Hepatocyte (in vitro differentiated cells): ENCODE measurements around the gene STN1. TPM values are rescaled to one million over a fixed set of nuclear protein-coding genes. Genes with fewer than 3 reads are reported as not detected.
A peak's percentile ranks its signal among the peaks of the same experiment; 100 is the strongest.

Source experiments
- DNase-seq: peaks from one replicate; pipeline ENCODE4 v3.0.0-alpha.2; 2016; ENCODE audit warnings: low spot score
- H2AFZ ChIP-seq: fragments of 200-600 bp; sonication (generic); 2 replicates; pipeline ENCODE4 v1.6.0; 2016; ENCODE audit warnings: antibody characterized with exemption, mild to moderate bottlenecking
- H3K27ac ChIP-seq: fragments of 200-600 bp; sonication (generic); 2 replicates; pipeline ENCODE4 v1.5.1; 2016; ENCODE audit warnings: mild to moderate bottlenecking
- H3K27me3 ChIP-seq: fragments of 200-600 bp; sonication (generic); 2 replicates; pipeline ENCODE4 v1.6.1; 2016
- H3K36me3 ChIP-seq: fragments of 200-600 bp; sonication (generic); replicated peaks from 2 replicates; pipeline ENCODE4 v1.5.1; 2016; ENCODE audit warnings: low read depth; ENCODE audit not compliant: insufficient read depth
- H3K4me1 ChIP-seq: fragments of 200-600 bp; sonication (generic); 2 replicates; pipeline ENCODE4 v1.5.1; 2016; ENCODE audit warnings: mild to moderate bottlenecking, moderate library complexity; ENCODE audit not compliant: insufficient read depth
- H3K4me2 ChIP-seq: fragments of 200-600 bp; sonication (generic); 2 replicates; pipeline ENCODE4 v1.6.0; 2016
- H3K4me3 ChIP-seq: fragments of 200-600 bp; sonication (generic); 2 replicates; pipeline ENCODE4 v1.5.1; 2016; ENCODE audit warnings: mild to moderate bottlenecking
- H3K79me2 ChIP-seq: fragments of 200-600 bp; sonication (generic); 2 replicates; pipeline ENCODE4 v1.6.0; 2017; ENCODE audit warnings: mild to moderate bottlenecking
- H3K9me2 ChIP-seq: fragments of 200-600 bp; sonication (generic); replicated peaks from 2 replicates; pipeline ENCODE4 v1.6.0; 2017; ENCODE audit warnings: mild to moderate bottlenecking; ENCODE audit not compliant: insufficient read depth
- H3K9me3 ChIP-seq: fragments of 200-600 bp; sonication (generic); 2 replicates; pipeline ENCODE4 v1.5.1; 2016; ENCODE audit warnings: low read depth, mild to moderate bottlenecking
- H4K20me1 ChIP-seq: fragments of 200-600 bp; sonication (generic); 2 replicates; pipeline ENCODE4 v1.6.0; 2016; ENCODE audit warnings: mild to moderate bottlenecking; ENCODE audit not compliant: insufficient read depth, poor library complexity, severe bottlenecking
- EZH2 ChIP-seq: fragments of 200-600 bp; sonication (generic); IDR thresholded peaks from 2 replicates; pipeline ENCODE4 v1.6.1; 2016; ENCODE audit warnings: antibody characterized with exemption, mild to moderate bottlenecking, borderline replicate concordance
- EZH2phosphoT487 ChIP-seq: fragments of 200-600 bp; sonication (generic); IDR thresholded peaks from one replicate; pipeline ENCODE4 v1.6.1; 2018; ENCODE audit warnings: antibody characterized with exemption, mild to moderate bottlenecking, low read depth, moderate library complexity; ENCODE audit not compliant: unreplicated experiment, severe bottlenecking
- WGBS: methylation state at CpG from one replicate; pipeline ENCODE4 v1.1.6; 2016; ENCODE audit warnings: low lambda C conversion rate; ENCODE audit errors: missing lambda C conversion rate; 5-methylcytosine and 5-hydroxymethylcytosine counted together
- polyA plus RNA-seq: library from polyadenylated mRNA; unstranded; fragments of >200 nt; fragmentation: Nextera tagmentation; extraction: Ambion mirVana; gene quantifications from 2 replicates; pipeline ENCODE4 v1.2.1, GENCODE V29; 2016
- total RNA-seq: library from RNA; depleted of rRNA; stranded (reverse); fragments of >200 nt; gene quantifications from 2 replicates; pipeline ENCODE4 v1.2.3, GENCODE V29; 2014
- TF ChIP-seq, protein P1 (sequence below): fragments of 200-600 bp; sonication (generic); IDR thresholded peaks from 2 replicates; pipeline ENCODE4 v1.5.1; 2016; ENCODE audit warnings: antibody characterized with exemption, mild to moderate bottlenecking; ENCODE audit not compliant: poor library complexity

Gene STN1
- total and polyA plus RNA-seq, 2 experiments from 2014 or later, result 20.1 to 20.2 TPM

- H3K27ac ChIP-seq, result peak overlapping the region; percentile 97
- TF ChIP-seq, protein P1, sequence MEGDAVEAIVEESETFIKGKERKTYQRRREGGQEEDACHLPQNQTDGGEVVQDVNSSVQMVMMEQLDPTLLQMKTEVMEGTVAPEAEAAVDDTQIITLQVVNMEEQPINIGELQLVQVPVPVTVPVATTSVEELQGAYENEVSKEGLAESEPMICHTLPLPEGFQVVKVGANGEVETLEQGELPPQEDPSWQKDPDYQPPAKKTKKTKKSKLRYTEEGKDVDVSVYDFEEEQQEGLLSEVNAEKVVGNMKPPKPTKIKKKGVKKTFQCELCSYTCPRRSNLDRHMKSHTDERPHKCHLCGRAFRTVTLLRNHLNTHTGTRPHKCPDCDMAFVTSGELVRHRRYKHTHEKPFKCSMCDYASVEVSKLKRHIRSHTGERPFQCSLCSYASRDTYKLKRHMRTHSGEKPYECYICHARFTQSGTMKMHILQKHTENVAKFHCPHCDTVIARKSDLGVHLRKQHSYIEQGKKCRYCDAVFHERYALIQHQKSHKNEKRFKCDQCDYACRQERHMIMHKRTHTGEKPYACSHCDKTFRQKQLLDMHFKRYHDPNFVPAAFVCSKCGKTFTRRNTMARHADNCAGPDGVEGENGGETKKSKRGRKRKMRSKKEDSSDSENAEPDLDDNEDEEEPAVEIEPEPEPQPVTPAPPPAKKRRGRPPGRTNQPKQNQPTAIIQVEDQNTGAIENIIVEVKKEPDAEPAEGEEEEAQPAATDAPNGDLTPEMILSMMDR, result peak; percentile 94
- no peak for TF ChIP-seq EZH2phosphoT487
- TF ChIP-seq EZH2, result no peak
- H3K27me3 ChIP-seq, result no peaks in the 10 kb centered on the region
- no peaks in the 10 kb centered on the region for H3K36me3 ChIP-seq
- peak; percentile 88 for DNase-seq
- no peak overlapping the region for H3K4me3 ChIP-seq
- H3K9me2 ChIP-seq, result no peaks in the 10 kb centered on the region
- H3K4me2 ChIP-seq, result peak overlapping the region; percentile 3
- H3K79me2 ChIP-seq, result no peaks in the 10 kb centered on the region
- H4K20me1 ChIP-seq, result no peaks in the 10 kb centered on the region
- no peak overlapping the region for H2AFZ ChIP-seq
- peaks cover 25% of the 10 kb centered on the region for H3K4me1 ChIP-seq
- 14% methylated on average over 6 of the region's 6 CpGs for WGBS
- H3K9me3 ChIP-seq, result no peaks in the 10 kb centered on the region
Measured at GRCh38 chr10:103888113-103888841, 29.7 kb downstream of the STN1 start.

GRCh38 chr10:103885617-103886016 is 32.4 kb downstream of the STN1 start:
- no peak overlapping the region for H2AFZ ChIP-seq
- H4K20me1 ChIP-seq, result no peaks in the 10 kb centered on the region
- no peaks in the 10 kb centered on the region for H3K79me2 ChIP-seq
- H3K27me3 ChIP-seq, result no peaks in the 10 kb centered on the region
- TF ChIP-seq, protein P1, result no peak
- TF ChIP-seq EZH2phosphoT487, result no peak
- TF ChIP-seq EZH2, result no peak
- H3K4me1 ChIP-seq, result peaks cover 22% of the 10 kb centered on the region
- DNase-seq, result no peak
- H3K36me3 ChIP-seq, result no peaks in the 10 kb centered on the region
- H3K4me2 ChIP-seq, result no peak overlapping the region
- H3K4me3 ChIP-seq, result no peak overlapping the region
- no peak overlapping the region for H3K27ac ChIP-seq
- no peaks in the 10 kb centered on the region for H3K9me2 ChIP-seq
- no peaks in the 10 kb centered on the region for H3K9me3 ChIP-seq
- WGBS, result 88% methylated on average over 6 of the region's 6 CpGs

- TF ChIP-seq EZH2, result no peak
- TF ChIP-seq, protein P1, result peak; percentile 85
- 56% methylated on average over 3 of the region's 3 CpGs for WGBS
Measured at GRCh38 chr10:103884681-103885139, 33.3 kb downstream of the STN1 start.

More at GRCh38 chr10:103884681-103885139, 33.3 kb downstream of the STN1 start:
- Histone ChIP-seq H3K27me3 (no peaks in the 10 kb centered on the region), H3K4me3 (no peak overlapping the region), H3K27ac (no peak overlapping the region), H3K4me1 (peaks cover 16% of the 10 kb centered on the region), H4K20me1 (no peaks in the 10 kb centered on the region), H3K36me3 (no peaks in the 10 kb centered on the region), H3K9me2 (no peaks in the 10 kb centered on the region), H3K79me2 (no peaks in the 10 kb centered on the region), H2AFZ (no peak overlapping the region), H3K9me3 (no peaks in the 10 kb centered on the region), H3K4me2 (no peak overlapping the region)
- DNase-seq, result peak; percentile 76
